GM12878 (cell line): ENCODE data around the gene BCKDK. TPM values are rescaled to one million over a fixed set of nuclear protein-coding genes. Genes with fewer than 3 reads are reported as not detected.
A peak's percentile ranks its signal among the peaks of the same experiment; 100 is the strongest.

Experiments
- ATAC-seq: fragments of 200-7000 bp; cut with Tn5 transposase; 3 replicates; pipeline ENCODE4 v1.9.1; 2020; ENCODE audit warnings: mild to moderate bottlenecking, moderate library complexity
- BruUV-seq: library from RNA; stranded (reverse); fragments of 400-500 nt; replicated peaks from 2 replicates; lab custom pipeline; 2021; lab: Mats Ljungman, UMichigan
- CTCF ChIA-PET: fragments of 300-600 bp; sonication (Branson Sonifier 250); formaldehyde crosslinking; extraction: SDS; loops from one replicate; lab custom pipeline; 2021; ENCODE audit warnings: inconsistent platforms; lab: Yijun Ruan, JAX
- POLR2A ChIA-PET: fragments of 350-600 bp; formaldehyde crosslinking; extraction: SDS; loops from one replicate; lab custom pipeline; 2021; ENCODE audit warnings: inconsistent platforms; lab: Charles Lee
- RAD21 ChIA-PET: fragments of 300-600 bp; sonication (Branson Sonifier 250); formaldehyde crosslinking; loops from one replicate; lab custom pipeline; 2023; ENCODE audit warnings: antibody characterized with exemption; ENCODE audit not compliant: unreplicated experiment; lab: Charles Lee
- SMC1A ChIA-PET: fragments of 300-600 bp; sonication (Branson Sonifier 250); formaldehyde crosslinking; loops from one replicate; lab custom pipeline; 2023; ENCODE audit not compliant: unreplicated experiment, uncharacterized antibody; lab: Charles Lee
- DNase-seq: peaks from one replicate; pipeline ENCODE4 v3.0.0-alpha.2; 2011; ENCODE audit warnings: low read depth, low spot score
- FAIRE-seq: peaks from 3 replicates; lab custom pipeline; 2011; peaks lifted over from hg19 to GRCh38; lab: Jason Lieb, UNC
- H2AFZ ChIP-seq: 2 replicates; pipeline ENCODE4 v1.6.0; 2011; ENCODE audit warnings: low read depth, low read length, control low read depth; ENCODE audit not compliant: control insufficient read depth
- H3K27ac ChIP-seq: 2 replicates; pipeline ENCODE4 v1.5.1; 2011; ENCODE audit warnings: control low read depth; ENCODE audit not compliant: control insufficient read depth, insufficient read depth
- H3K27me3 ChIP-seq, 2 experiments: replicated peaks in 1 of 2; 2 replicates each; pipeline versions ENCODE4 v1.6.0 to v1.6.1; 2011; ENCODE audit warnings: low read length in 1 of 2; ENCODE audit not compliant: control insufficient read depth in 2 of 2, insufficient read depth in 2 of 2
- H3K36me3 ChIP-seq, 2 experiments: 2 replicates each; pipeline ENCODE4 v1.5.1; 2011; ENCODE audit warnings: low read length in 1 of 2; ENCODE audit not compliant: control insufficient read depth in 2 of 2, insufficient read depth in 2 of 2
- H3K4me1 ChIP-seq: 2 replicates; pipeline ENCODE4 v1.6.1; 2011; ENCODE audit warnings: mild to moderate bottlenecking, low read length, moderate library complexity, mixed read lengths; ENCODE audit not compliant: control insufficient read depth, insufficient read depth
- H3K4me2 ChIP-seq: 2 replicates; pipeline ENCODE4 v1.6.0; 2011; ENCODE audit warnings: control low read depth; ENCODE audit not compliant: control insufficient read depth, insufficient read depth
- H3K4me3 ChIP-seq: fragments of 200-600 bp; sonication (generic); 2 replicates; pipeline ENCODE4 v1.5.1; 2016
- H3K79me2 ChIP-seq: 2 replicates; pipeline ENCODE4 v1.6.0; 2011; ENCODE audit warnings: low read length; ENCODE audit not compliant: control insufficient read depth, insufficient read depth
- H3K9ac ChIP-seq: 2 replicates; pipeline ENCODE4 v1.8.0; 2011; ENCODE audit warnings: low read length, control low read depth, mixed read lengths; ENCODE audit not compliant: control insufficient read depth, insufficient read depth
- H3K9me3 ChIP-seq: replicated peaks from 3 replicates; pipeline ENCODE4 v1.5.1; 2011; ENCODE audit warnings: mild to moderate bottlenecking, low read length; ENCODE audit not compliant: control insufficient read depth, insufficient read depth
- H4K20me1 ChIP-seq: 2 replicates; pipeline ENCODE4 v1.6.0; 2011; ENCODE audit not compliant: control insufficient read depth, insufficient read depth
- BMI1 ChIP-seq: fragments of 450-650 bp; IDR thresholded peaks from 2 replicates; pipeline ENCODE4 v1.6.1; 2016; ENCODE audit warnings: mild to moderate bottlenecking, moderate library complexity, borderline replicate concordance
- EED ChIP-seq: sonication (generic); IDR thresholded peaks from 2 replicates; pipeline ENCODE4 v1.6.1; 2016; ENCODE audit warnings: antibody characterized with exemption, low read depth
- FOXK2 ChIP-seq: fragments of 450-650 bp; IDR thresholded peaks from 2 replicates; pipeline ENCODE4 v1.6.1; 2017; ENCODE audit warnings: mild to moderate bottlenecking, moderate library complexity
- IKZF2 ChIP-seq, 2 experiments: fragments of 450-650 bp; IDR thresholded peaks; 2 replicates each; pipeline ENCODE4 v1.6.1; 2017; ENCODE audit warnings: mild to moderate bottlenecking in 2 of 2, moderate library complexity in 2 of 2
- RB1 ChIP-seq: fragments of 450-650 bp; formaldehyde crosslinking; IDR thresholded peaks from 2 replicates; pipeline ENCODE4 v1.6.1; 2017; ENCODE audit warnings: mild to moderate bottlenecking, borderline replicate concordance
- SPI1 ChIP-seq: IDR thresholded peaks from 2 replicates; pipeline ENCODE4 v1.6.1; 2011; ENCODE audit warnings: low read depth, mild to moderate bottlenecking, low read length, moderate library complexity, borderline replicate concordance; ENCODE audit not compliant: insufficient read depth
- STAT3 ChIP-seq: IDR thresholded peaks from 2 replicates; pipeline ENCODE4 v1.6.1; 2011; ENCODE audit warnings: low read depth, low read length, improper control_type of control experiment
- ZBTB4 ChIP-seq: fragments of 450-650 bp; formaldehyde crosslinking; IDR thresholded peaks from 2 replicates; pipeline ENCODE4 v1.4.0; 2022; ENCODE audit warnings: mild to moderate bottlenecking, moderate library complexity
- WGBS: methylation state at CpG from one replicate; pipeline ENCODE4 v1.1.6; 2016; ENCODE audit warnings: low lambda C conversion rate; ENCODE audit not compliant: insufficient replicate concordance, insufficient coverage; ENCODE audit errors: missing lambda C conversion rate; 5-methylcytosine and 5-hydroxymethylcytosine counted together
- in situ Hi-C: fragments of 300-500 bp; cut with MboI; formaldehyde crosslinking; loops from 9 replicates; pipeline ENCODE4 v1.14.3; 2018; ENCODE audit warnings: mixed read lengths
- intact Hi-C: fragments of 100-400 bp; cut with micrococcal nuclease; formaldehyde crosslinking; loops from one replicate; pipeline ENCODE4 v1.14.2; 2022; ENCODE audit not compliant: unreplicated experiment
- polyA plus RNA-seq, 11 experiments: library from polyadenylated mRNA; depleted of rRNA in 4 of 11; unstranded in 6 of 11; stranded (reverse) in 5 of 11; fragments of >200 nt; fragmentation: Nextera tagmentation in 4 of 11; fragmentation: Illumina TruSeq in 1 of 11; extraction: Ambion mirVana in 4 of 11; extraction: Trizol in 1 of 11; gene quantifications; 1 replicate in 1 of 11; 2 replicates in 10 of 11; pipeline versions ENCODE4 v1.2.1 to v1.2.3, GENCODE V29; 2011 to 2016; ENCODE audit warnings: inconsistent platforms in 2 of 11, missing spikeins in 2 of 11, low read depth in 1 of 11
- total RNA-seq, 4 experiments: library from RNA; depleted of rRNA in 3 of 4; stranded (reverse); fragments of >200 nt in 3 of 4; fragmentation: Illumina TruSeq in 1 of 4; extraction: Trizol in 1 of 4; gene quantifications; 2 replicates each; pipeline versions ENCODE4 v1.2.1 to v1.2.3, GENCODE V29; 2013 to 2021

The BCKDK gene
- total and polyA plus RNA-seq, 10 of the 15 experiments (the other 5 are each of a cell fraction or from before 2014, with no cell fraction given): 0.68 to 56.6 (median 32.8) TPM

- TF ChIP-seq STAT3 (no peak), IKZF2 (IDR thresholded peaks at IDR 0.05) (no peak), EED (no peak), FOXK2 (no peak), RB1 (no peak), BMI1 (no peak), ZBTB4 (no peak), SPI1 (no peak)
These were observed 790 bp downstream of the BCKDK start for GRCh38 chr16:31108794-31109558.

More at GRCh38 chr16:31108794-31109558, 790 bp downstream of the BCKDK start:
- peak overlapping the region; percentile 74 for H3K4me3 ChIP-seq
- POLR2A ChIA-PET: interaction anchor here (2.3 to 3.1 kb wide), 2 partner anchors 9 to 33 kb away, joined by 10 to 13 read pairs; partner anchors contain the start of gene KAT8
- RAD21 ChIA-PET: interaction anchor here (0.6 to 2.8 kb wide), 2 partner anchors 9 to 225 kb away, joined by 3 to 12 read pairs; partner anchors contain the start of gene KAT8
- intact Hi-C loops (loop anchor here (5.0 kb wide), 1 partner anchor 33 kb away; no protein-coding TSS in a partner anchor), in situ Hi-C loops (no loop called here)
- no peaks in the 10 kb centered on the region for H4K20me1 ChIP-seq
- TSS peak; percentile 66 for BruUV-seq
- no peak; the same call in 2 of the 3 replicates for ATAC-seq
- no peaks in the 10 kb centered on the region for H3K27me3 ChIP-seq
- SMC1A ChIA-PET: no interaction called here
- peak overlapping the region; percentile 81 for H3K27ac ChIP-seq
- no peak for FAIRE-seq
- peaks cover 13% of the 10 kb centered on the region for H3K79me2 ChIP-seq
- peak overlapping the region; percentile 91 for H3K9ac ChIP-seq
- no peaks in the 10 kb centered on the region for H3K9me3 ChIP-seq
- H3K4me1 ChIP-seq: peaks cover 22% of the 10 kb centered on the region
- CTCF ChIA-PET: no interaction called here
- peaks cover 0 to 4% of the 10 kb centered on the region in 2 experiments; a peak in 3 of 4 replicates for H3K36me3 ChIP-seq
- peak overlapping the region; percentile 91 for H2AFZ ChIP-seq
- 59% methylated on average over 56 of the region's 57 CpGs for WGBS
- DNase-seq: no peak
- peak overlapping the region; percentile 77 for H3K4me2 ChIP-seq
